HG03159 (cell line): Measurements from ENCODE around the gene TBC1D7.
A peak's percentile ranks its signal among the peaks of the same experiment; 100 is the strongest.

ENCODE experiments used
- ATAC-seq: cut with Tn5 transposase; IDR thresholded peaks from one replicate; pipeline ENCODE4 v1.9.1; 2021; ENCODE audit warnings: mild to moderate bottlenecking, moderate library complexity; ENCODE audit not compliant: unreplicated experiment

Gene TBC1D7

DNA sequence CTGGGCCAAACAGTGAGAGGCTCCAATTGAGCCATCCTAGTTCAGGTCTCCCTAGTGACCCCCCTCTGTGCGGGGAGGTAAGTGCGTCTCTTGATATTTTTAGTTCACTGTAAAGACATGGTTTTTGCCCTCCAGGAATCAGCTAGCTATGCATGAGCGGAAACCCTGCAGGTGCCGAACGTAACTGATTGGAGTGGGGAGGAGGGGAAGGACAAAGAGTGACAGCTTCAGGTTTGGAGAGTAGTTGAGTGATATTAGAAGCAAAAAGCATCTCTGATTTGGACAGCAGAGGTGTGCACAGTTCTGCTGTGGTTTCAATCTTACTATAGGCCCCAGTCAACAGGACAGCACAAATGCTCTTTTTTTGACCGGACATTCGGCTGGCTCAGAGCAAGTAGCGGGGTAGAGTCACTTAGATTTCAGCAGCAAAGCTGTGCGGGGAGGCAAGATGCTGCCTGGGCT is 31.8 kb downstream of the TBC1D7 start:
- no peak for ATAC-seq

DNA sequence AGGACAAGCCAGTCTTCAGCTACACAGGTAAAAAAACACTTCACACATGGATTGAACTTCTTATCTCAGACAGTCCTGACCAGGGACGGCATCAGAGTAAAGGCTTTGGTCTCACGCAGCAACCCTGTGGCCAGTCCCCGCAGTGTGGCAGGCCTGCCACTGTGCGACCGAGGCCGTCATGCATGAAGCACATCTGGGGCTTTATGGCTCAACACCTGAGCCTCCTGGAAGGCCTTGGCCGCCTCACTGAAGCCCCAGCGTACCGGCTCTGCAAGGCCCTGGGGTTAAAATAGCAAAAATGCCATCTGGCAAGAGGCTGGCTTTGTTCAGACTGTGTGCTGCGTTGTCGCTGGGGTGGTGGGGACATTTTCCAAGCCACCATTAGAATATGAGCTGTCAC is 32.8 kb downstream of the TBC1D7 start:
- ATAC-seq, result no peak

- ATAC-seq, result no peak
Observed at GRCh38 chr6:13294499-13295069, 33.8 kb downstream of the TBC1D7 start.

GRCh38 chr6:13292774-13293173 is 35.6 kb downstream of the TBC1D7 start:
- no peak for ATAC-seq

DNA sequence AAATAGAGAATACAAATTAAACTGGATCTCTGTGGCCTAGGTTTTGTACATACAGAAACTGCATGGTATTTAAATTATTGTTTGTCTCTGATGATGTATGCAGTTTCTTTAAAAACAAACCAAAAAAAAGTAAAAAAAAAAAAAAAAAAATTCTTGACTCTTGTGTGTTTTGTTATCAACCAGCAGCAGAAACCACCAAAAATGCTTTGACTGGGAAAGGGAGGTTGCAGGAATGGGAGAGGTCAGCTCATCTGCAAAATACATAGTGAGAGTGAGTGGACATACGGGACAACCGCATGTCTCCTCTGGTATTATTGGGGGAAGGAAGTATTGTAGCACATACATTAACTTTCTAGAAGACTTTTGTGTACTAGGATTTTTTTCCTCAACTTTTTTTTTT is 38.0 kb downstream of the TBC1D7 start:
- no peak for ATAC-seq

DNA sequence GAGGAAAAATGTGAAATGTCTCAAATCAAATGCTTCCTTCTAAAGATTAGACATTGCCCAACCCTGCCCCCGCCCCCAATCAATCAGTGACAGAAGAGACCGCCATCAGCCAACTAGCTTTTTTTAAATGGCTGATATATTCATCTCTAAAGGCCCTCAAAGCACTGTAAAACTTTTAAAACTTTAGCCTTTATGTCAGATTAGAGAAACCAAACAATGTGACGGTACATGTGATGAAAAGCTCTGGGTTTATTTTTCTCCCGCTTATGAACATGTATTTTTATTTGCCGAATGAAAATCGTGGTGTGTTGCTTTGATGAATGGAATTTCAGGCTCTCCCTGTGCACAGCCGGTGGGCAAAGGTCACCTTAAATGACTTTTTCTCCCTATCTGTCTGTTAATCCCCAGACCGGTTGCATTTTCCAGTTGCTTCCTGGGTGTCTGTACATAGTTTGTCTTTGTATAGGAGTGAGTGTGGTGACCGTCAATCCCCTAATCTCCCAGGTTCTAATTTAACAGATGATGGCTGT is 38.5 kb downstream of the TBC1D7 start:
- no peak for ATAC-seq

GRCh38 chr6:13288969-13289391 is 39.4 kb downstream of the TBC1D7 start:
- ATAC-seq, result no peak

- no peak for ATAC-seq
Observed at GRCh38 chr6:13288481-13288880, 39.9 kb downstream of the TBC1D7 start.

DNA sequence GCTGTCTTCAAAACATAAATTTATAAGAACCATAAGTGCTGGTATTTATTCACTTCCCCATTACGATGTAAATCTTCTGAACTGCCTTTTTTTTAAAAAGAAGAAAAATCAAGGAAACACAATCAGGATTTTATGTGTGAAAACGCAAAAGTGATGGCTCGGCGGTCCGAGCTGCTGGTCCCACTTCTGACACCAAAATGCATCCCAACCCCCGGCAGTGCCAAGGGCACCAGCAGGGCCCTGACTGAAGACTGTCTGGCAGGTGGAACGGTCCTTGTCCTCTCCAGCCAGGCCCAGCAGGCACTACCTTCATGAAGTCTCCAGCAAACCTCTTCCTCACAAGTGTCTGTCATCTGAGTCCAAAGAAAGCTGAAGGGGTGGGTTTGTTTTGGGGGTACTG is 41.2 kb downstream of the TBC1D7 start:
- no peak for ATAC-seq

- ATAC-seq, result peak; percentile 60
Observed at GRCh38 chr6:13286181-13286580, 42.2 kb downstream of the TBC1D7 start.

DNA sequence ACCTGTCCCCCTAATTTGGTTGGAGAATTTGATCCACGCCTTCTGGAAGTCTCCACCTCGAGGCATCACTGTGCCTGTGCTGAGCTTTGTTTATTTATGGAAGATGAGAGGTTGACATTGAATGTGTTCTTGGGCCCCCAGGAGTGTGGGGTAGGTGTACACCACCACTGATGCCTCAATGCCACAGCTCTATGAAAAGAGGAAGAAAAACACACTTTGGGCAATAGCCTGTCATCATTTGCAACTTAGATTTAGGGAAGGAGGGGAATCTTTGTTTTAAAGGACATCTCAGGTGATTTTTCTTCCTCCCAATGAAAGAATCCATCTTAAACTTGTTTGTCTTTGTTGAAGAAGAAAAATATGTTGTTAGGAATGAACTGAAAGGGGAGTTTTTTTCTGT is 42.6 kb downstream of the TBC1D7 start:
- no peak for ATAC-seq

GRCh38 chr6:13284646-13285045 is 43.7 kb downstream of the TBC1D7 start:
- no peak for ATAC-seq

DNA sequence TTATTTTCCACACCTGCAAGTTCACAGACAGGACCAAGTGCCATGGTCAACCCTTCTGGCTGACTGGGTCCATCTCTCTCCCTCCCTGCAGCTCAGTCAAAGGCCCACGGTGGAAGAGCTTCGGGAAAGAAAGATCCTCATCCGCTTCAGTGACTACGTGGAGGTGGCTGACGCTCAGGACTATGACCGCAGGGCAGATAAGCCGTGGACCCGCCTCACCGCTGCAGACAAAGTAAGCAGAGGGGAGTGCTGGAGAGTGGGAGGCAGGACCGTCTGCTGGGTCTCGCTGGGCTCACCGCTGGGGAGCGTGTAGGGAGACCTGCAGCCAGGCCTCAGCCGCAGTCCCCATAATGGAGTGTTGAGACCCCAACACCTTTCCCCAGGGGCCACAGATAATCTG is 45.0 kb downstream of the TBC1D7 start:
- no peak for ATAC-seq

DNA sequence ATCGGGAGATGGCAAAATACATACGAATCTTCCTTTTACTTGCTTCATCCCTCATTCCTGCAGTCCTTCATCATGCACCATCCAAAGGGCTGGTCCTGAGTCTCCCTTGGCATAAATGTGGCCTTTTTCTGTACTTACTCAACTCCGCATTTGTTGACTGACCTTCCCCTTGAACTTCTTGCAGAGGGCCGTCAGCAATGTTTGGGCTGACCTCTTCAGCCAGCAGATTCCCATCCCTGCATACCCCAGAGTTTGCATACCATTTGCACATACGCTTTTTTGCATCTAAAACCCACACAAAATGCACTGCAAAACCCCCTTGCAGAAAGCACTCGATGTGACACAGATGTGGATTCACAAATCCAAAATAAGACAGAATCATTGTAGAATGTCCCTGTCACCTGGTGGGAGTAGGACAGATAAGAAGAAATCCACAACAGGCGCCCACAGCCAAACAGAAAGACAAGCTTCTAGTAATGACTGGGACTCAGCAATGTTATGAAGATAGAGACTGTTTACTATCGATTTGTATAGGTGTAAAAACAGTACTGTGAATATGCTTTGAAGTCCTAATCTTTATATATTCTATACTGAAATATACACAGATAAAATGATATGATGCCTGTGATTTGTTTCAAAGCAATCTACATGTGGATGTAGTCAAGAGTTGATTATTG is 45.8 kb downstream of the TBC1D7 start:
- ATAC-seq, result no peak

- no peak for ATAC-seq
Observed at GRCh38 chr6:13281686-13282085, 46.7 kb downstream of the TBC1D7 start.

DNA sequence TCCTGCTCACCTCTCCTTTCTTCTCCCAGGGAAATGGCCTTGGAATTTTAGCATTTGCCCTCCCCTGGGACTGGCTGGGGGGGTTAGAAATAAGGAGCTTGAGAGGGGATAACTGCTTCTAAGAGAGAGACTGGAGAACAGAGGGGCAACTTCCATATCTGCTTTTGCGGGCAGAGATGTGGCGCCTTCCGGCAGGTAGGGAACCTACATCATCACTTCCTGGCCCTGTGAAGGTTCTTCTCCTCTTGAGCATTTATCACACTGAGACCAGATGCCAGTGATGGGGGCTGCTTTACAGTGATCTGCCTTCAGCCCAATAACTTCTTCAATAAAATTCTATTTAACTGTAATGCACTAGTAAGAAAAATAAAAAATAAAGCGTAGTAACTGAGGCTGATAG is 48.1 kb downstream of the TBC1D7 start:
- no peak for ATAC-seq

GRCh38 chr6:13278991-13279390 is 49.3 kb downstream of the TBC1D7 start:
- ATAC-seq, result no peak

GRCh38 chr6:13278164-13278563 is 50.2 kb downstream of the TBC1D7 start:
- ATAC-seq, result no peak

- no peak for ATAC-seq
Observed at GRCh38 chr6:13277231-13277630, 51.1 kb downstream of the TBC1D7 start.

- ATAC-seq, result no peak
Observed at GRCh38 chr6:13275435-13275989, 52.8 kb downstream of the TBC1D7 start.

GRCh38 chr6:13274707-13275434 is 53.5 kb downstream of the TBC1D7 start:
- no peak for ATAC-seq
